ENCODE results near the gene RNPEP. TPM values are rescaled to one million over a fixed set of nuclear protein-coding genes. Genes with fewer than 3 reads are reported as not detected.

RNPEP gene, protein sequence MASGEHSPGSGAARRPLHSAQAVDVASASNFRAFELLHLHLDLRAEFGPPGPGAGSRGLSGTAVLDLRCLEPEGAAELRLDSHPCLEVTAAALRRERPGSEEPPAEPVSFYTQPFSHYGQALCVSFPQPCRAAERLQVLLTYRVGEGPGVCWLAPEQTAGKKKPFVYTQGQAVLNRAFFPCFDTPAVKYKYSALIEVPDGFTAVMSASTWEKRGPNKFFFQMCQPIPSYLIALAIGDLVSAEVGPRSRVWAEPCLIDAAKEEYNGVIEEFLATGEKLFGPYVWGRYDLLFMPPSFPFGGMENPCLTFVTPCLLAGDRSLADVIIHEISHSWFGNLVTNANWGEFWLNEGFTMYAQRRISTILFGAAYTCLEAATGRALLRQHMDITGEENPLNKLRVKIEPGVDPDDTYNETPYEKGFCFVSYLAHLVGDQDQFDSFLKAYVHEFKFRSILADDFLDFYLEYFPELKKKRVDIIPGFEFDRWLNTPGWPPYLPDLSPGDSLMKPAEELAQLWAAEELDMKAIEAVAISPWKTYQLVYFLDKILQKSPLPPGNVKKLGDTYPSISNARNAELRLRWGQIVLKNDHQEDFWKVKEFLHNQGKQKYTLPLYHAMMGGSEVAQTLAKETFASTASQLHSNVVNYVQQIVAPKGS
- total RNA-seq (10 to 100 TPM; 40.7 to 74.9 TPM), polyA plus RNA-seq (10 to 100 TPM; 45.9 to 49.2 TPM)
- long read RNA-seq, donor 1, transcript RNPEP-201 (11 exons, 2,427 nt), result major isoform, 17 of 35 reads
- long read RNA-seq, donor 1, partial matches to known transcripts, result 18 of 35 reads
- long read RNA-seq, donor 1, other reads (novel, unspliced or antisense), result 0 of 35 reads
- long read RNA-seq, donor 2, partial matches to known transcripts, result 0 of 3 reads
- long read RNA-seq, donor 2, other reads (novel, unspliced or antisense), result 0 of 3 reads
- long read RNA-seq, donor 3, partial matches to known transcripts, result 0 of 4 reads
- long read RNA-seq, donor 3, other reads (novel, unspliced or antisense), result 0 of 4 reads
- long read RNA-seq, donor 4, partial matches to known transcripts, result 0 of 1 reads
- long read RNA-seq, donor 4, other reads (novel, unspliced or antisense), result 0 of 1 reads
- long read RNA-seq, donor 5, transcript RNPEP-201 (11 exons, 2,427 nt), result major isoform, 19 of 41 reads
- long read RNA-seq, donor 5, partial matches to known transcripts, result 22 of 41 reads
- long read RNA-seq, donor 5, other reads (novel, unspliced or antisense), result 0 of 41 reads

DNA sequence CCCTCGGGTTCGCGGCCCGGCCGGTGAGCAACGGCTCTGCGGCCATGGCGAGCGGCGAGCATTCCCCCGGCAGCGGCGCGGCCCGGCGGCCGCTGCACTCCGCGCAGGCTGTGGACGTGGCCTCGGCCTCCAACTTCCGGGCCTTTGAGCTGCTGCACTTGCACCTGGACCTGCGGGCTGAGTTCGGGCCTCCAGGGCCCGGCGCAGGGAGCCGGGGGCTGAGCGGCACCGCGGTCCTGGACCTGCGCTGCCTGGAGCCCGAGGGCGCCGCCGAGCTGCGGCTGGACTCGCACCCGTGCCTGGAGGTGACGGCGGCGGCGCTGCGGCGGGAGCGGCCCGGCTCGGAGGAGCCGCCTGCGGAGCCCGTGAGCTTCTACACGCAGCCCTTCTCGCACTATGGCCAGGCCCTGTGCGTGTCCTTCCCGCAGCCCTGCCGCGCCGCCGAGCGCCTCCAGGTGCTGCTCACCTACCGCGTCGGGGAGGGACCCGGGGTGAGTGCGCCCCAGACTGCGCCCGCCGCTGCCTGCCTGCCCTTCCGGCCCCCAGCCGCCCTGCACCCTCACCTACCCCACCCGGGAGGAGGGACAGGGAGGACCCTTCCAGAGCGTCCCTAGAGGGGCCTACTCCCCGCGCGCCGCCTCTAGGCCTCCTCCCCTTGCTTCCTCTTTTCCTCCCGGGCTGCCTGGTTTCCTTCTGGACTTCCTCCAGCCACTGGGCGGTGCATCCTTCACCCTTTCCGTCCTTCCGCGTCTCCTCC lies at the start of gene RNPEP:
Gene RNPEP, plus strand, starts transcription at position 26 of the 757 bp plus-strand sequence. Its CDS starts 19 bp downstream, at position 45.
- peak within 1 kb of the TSS; percentile 85 for H3K4me3 ChIP-seq
- DNase-seq, result peak; percentile 81 to 87 (median 82)
- peak within 1 kb of the TSS; percentile 88 to 94 for H3K27ac ChIP-seq (ENCODE audit: low read depth in 1 of 2, low read length in 1 of 2)
- H3K4me1 ChIP-seq (ENCODE audit: control insufficient read depth in 5 of 5, insufficient read depth in 5 of 5, low read length in 5 of 5), result peaks cover 0 to 11% (median 0%) of the 10 kb centered on the region in 5 donors
- peak; percentile 85 for ATAC-seq (ENCODE audit: insufficient read depth, low FRiP score)
- TF ChIP-seq, protein P1, sequence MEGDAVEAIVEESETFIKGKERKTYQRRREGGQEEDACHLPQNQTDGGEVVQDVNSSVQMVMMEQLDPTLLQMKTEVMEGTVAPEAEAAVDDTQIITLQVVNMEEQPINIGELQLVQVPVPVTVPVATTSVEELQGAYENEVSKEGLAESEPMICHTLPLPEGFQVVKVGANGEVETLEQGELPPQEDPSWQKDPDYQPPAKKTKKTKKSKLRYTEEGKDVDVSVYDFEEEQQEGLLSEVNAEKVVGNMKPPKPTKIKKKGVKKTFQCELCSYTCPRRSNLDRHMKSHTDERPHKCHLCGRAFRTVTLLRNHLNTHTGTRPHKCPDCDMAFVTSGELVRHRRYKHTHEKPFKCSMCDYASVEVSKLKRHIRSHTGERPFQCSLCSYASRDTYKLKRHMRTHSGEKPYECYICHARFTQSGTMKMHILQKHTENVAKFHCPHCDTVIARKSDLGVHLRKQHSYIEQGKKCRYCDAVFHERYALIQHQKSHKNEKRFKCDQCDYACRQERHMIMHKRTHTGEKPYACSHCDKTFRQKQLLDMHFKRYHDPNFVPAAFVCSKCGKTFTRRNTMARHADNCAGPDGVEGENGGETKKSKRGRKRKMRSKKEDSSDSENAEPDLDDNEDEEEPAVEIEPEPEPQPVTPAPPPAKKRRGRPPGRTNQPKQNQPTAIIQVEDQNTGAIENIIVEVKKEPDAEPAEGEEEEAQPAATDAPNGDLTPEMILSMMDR (IDR thresholded peaks at IDR 0.05; ENCODE audit: control extremely low read depth, extremely low read depth), result no peak
- no peaks in the 10 kb centered on the region for H3K36me3 ChIP-seq (ENCODE audit: control insufficient read depth in 4 of 4, insufficient read depth in 4 of 4, low read length in 4 of 4)
- no peaks in the 10 kb centered on the region for H3K27me3 ChIP-seq (ENCODE audit: control insufficient read depth in 3 of 3, insufficient read depth in 3 of 3, low read length in 2 of 3)
- peak within 1 kb of the TSS; percentile 15 to 89 for H3K9ac ChIP-seq (ENCODE audit: insufficient read depth in 1 of 2, low read length in 2 of 2)
- 0% methylated on average over 52 to 80 of the region's 80 CpGs for WGBS, 2 donors
- no peaks in the 10 kb centered on the region for H3K9me3 ChIP-seq (ENCODE audit: control insufficient read depth in 4 of 4, insufficient read depth in 3 of 4, low read length in 3 of 4)

DNA sequence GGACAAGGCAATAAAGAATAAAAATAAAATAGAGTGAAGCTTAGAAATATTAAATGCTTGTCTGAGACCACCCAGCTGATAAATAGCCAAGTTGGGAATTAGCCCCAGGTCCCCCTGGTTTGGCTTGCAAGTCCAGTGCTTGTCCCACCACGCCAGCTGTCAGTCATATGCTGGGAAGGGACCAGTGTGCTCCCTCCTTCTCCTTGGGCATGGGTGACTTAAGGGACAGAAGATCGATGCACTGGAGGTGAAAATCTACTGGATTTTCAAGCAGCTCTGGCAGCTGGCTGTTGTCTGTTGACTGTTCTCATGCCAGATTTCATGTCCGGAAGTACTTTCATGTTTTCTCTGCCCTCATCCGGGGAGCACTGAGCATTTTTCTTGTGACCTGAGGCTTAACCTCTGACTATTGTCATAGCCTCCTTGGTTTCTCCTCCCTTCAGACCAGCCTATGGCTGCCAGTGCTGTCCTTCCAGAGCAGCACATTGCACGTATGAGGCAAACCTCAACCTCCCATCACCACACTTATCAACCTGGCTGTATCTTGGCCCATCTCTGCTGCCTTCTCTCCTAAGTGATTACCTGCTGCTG lies 48.5 kb upstream of the RNPEP start:
- peak in 1 of 3 donors; percentile 32 for DNase-seq
- H3K36me3 ChIP-seq (ENCODE audit: control insufficient read depth in 4 of 4, insufficient read depth in 4 of 4, low read length in 4 of 4), result no peaks in the 10 kb centered on the region

More for the DNA sequence above, 48.5 kb upstream of the RNPEP start:
- TF ChIP-seq, protein P1 (IDR thresholded peaks at IDR 0.05; ENCODE audit: control extremely low read depth, extremely low read depth), result no peak
- Histone ChIP-seq H3K4me3 (no peak overlapping the region), H3K27ac (ENCODE audit: low read depth in 1 of 2, low read length in 1 of 2) (no peak overlapping the region), H3K27me3 (ENCODE audit: control insufficient read depth in 3 of 3, insufficient read depth in 3 of 3, low read length in 2 of 3) (no peaks in the 10 kb centered on the region), H3K9ac (ENCODE audit: insufficient read depth in 1 of 2, low read length in 2 of 2) (no peak overlapping the region), H3K9me3 (ENCODE audit: control insufficient read depth in 4 of 4, insufficient read depth in 3 of 4, low read length in 3 of 4) (no peaks in the 10 kb centered on the region), H3K4me1 (ENCODE audit: control insufficient read depth in 5 of 5, insufficient read depth in 5 of 5, low read length in 5 of 5) (peaks cover 0 to 4% (median 0%) of the 10 kb centered on the region in 5 donors)
- no peak for ATAC-seq (ENCODE audit: insufficient read depth, low FRiP score)
- 60 to 66% methylated on average over 5 of the region's 5 CpGs for WGBS, 2 donors
